Stomach (tissue), 9 donors: ENCODE measurements around the gene NRP2. TPM values are rescaled to one million over a fixed set of nuclear protein-coding genes. Genes with fewer than 3 reads are reported as not detected.
A peak's percentile ranks its signal among the peaks of the same experiment; 100 is the strongest.

ENCODE experiments used
- DNase-seq, 2 donors: peaks; one replicate each; pipeline versions ENCODE4 v3.0.0 to v3.0.0-alpha.2; 2013 to 2019
- H3K27ac ChIP-seq, 5 donors: fragments of 200-600 bp in 4 of 5; sonication (generic) in 4 of 5; one replicate each; pipeline ENCODE4 v1.5.1; 2013 to 2019; ENCODE audit warnings: mild to moderate bottlenecking in 1 of 5, moderate library complexity in 1 of 5
- H3K27me3 ChIP-seq, 3 donors: fragments of 200-600 bp; sonication (generic); one replicate each; pipeline ENCODE4 v1.5.1; 2017 to 2019; ENCODE audit warnings: mixed run types in 1 of 3
- H3K36me3 ChIP-seq, 4 donors: fragments of 200-600 bp; sonication (generic); 1 replicate in 3 of 4; 2 replicates in 1 of 4; pipeline ENCODE4 v1.5.1; 2016 to 2019
- H3K4me1 ChIP-seq, 4 donors: fragments of 200-600 bp; sonication (generic); one replicate each; pipeline ENCODE4 v1.5.1; 2016 to 2019
- H3K4me3 ChIP-seq, 4 donors: fragments of 200-600 bp; sonication (generic) in 3 of 4; one replicate each; pipeline ENCODE4 v1.5.1; 2016 to 2019; ENCODE audit warnings: mild to moderate bottlenecking in 1 of 4
- H3K9me3 ChIP-seq, 4 donors: fragments of 200-600 bp; sonication (generic); one replicate each; pipeline ENCODE4 v1.5.1; 2016 to 2019
- EP300 ChIP-seq: sonication (generic); formaldehyde crosslinking; IDR thresholded peaks from one replicate; pipeline ENCODE4 v1.6.1; 2017; ENCODE audit warnings: antibody characterized with exemption
- POLR2A ChIP-seq, 4 donors: fragments of 450-650 bp; IDR thresholded peaks; one replicate each; pipeline ENCODE4 v1.6.1; 2016; ENCODE audit warnings: antibody characterized with exemption in 4 of 4, control low read depth in 2 of 4, mild to moderate bottlenecking in 1 of 4, moderate library complexity in 1 of 4
- POLR2AphosphoS5 ChIP-seq, 3 donors: sonication (generic); formaldehyde crosslinking; IDR thresholded peaks; one replicate each; pipeline ENCODE4 v1.6.1; 2016; ENCODE audit warnings: antibody characterized with exemption in 3 of 3
- WGBS, 5 donors: extraction: QIAGEN DNeasy Blood & Tissue Kit in 3 of 5; methylation state at CpG; one replicate each; pipeline versions ENCODE4 v1.1.5 to v1.1.7; 2013 to 2018; 5-methylcytosine and 5-hydroxymethylcytosine counted together
- intact Hi-C: fragments of 100-400 bp; cut with DNase I; formaldehyde crosslinking; loops from one replicate; pipeline ENCODE4 v1.15.1; 2023; ENCODE audit warnings: low total_unique reads
- polyA plus RNA-seq, 3 donors: library from polyadenylated mRNA; stranded (reverse); fragments of 200-250 nt; gene quantifications; one replicate each; pipeline ENCODE4 v1.2.3, GENCODE V29; 2013
- total RNA-seq, 5 donors: library from RNA; depleted of rRNA; stranded (reverse); fragments of >200 nt; gene quantifications; one replicate each; pipeline versions ENCODE4 v1.1.0 to v1.2.3, GENCODE V29; 2014 to 2016
- TF ChIP-seq, protein P1 (sequence below), 7 experiments: fragments of 450-650 bp in 4 of 7; fragments of 200-600 bp in 3 of 7; sonication (generic) in 3 of 7; IDR thresholded peaks; one replicate each; pipeline ENCODE4 v1.5.1; 2016 to 2019; ENCODE audit warnings: antibody characterized with exemption in 7 of 7, control low read depth in 2 of 7, mild to moderate bottlenecking in 1 of 7
- donor health status: healthy with polysubstance abuse.
- donor health status: Bipolar disorder and iron deficiency.
- donor health status: healthy.

NRP2 gene
- total and polyA plus RNA-seq, 8 donors: 0.92 to 166 (median 31.6) TPM

DNA sequence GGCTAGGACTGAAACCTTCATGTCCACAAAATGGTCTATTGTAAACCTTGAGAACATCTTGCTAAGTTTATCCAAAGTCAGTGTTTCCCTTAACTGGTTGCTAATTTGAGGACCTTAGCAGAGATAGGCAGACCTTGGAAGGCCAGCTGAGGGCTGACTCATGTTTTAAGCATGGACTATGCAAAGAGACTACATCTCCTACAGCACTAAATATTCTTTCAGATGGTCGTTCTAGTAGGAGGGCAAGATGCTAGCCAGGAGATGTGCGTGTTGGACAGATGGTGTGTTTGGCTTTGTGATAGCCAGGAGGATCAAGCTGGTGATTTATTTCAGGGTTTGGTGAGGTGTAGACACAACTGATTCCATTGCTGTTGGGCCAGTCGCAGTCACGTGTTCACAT lies 75.8 kb downstream of the NRP2 start:
- Histone ChIP-seq H3K27ac (peak overlapping the region in 4 of 5 donors; percentile 28 to 80 (median 56)), H3K4me1 (peaks cover 5 to 84% (median 38%) of the 10 kb centered on the region in 4 donors), H3K27me3 (no peaks in the 10 kb centered on the region), H3K9me3 (no peaks in the 10 kb centered on the region), H3K4me3 (no peak overlapping the region), H3K36me3 (peaks cover 0 to 14% (median 8%) of the 10 kb centered on the region in 4 donors)
- no peak for DNase-seq
- peak in 1 of 3 donors; percentile 76 for TF ChIP-seq POLR2AphosphoS5 (IDR thresholded peaks at IDR 0.05)
- TF ChIP-seq POLR2A (IDR thresholded peaks at IDR 0.05): no peak
- intact Hi-C loops: no loop called here
- WGBS, 5 donors: 53 to 78% (median 72%) methylated on average over 4 of the region's 4 CpGs

DNA sequence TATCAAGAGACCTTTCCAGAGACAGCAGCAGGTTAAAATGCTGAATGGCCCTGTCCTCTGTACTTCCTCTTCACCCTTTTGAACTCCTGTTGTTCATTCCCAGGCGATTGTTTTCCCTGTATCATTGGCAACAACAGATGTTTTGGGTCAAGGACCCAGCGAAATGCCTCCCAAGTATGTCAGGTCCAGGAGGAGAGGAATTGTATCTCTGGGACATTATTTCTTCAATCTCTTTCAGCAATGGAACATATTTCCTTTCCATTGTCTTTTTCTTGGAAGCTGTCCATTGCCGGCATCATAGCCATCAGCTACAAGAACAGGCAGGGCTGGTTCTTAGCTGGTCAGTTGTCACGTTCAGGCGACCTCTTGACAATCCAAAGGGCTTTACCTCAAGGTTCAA lies 76.2 kb downstream of the NRP2 start:
- Histone ChIP-seq H3K27ac (peak overlapping the region in 4 of 5 donors; percentile 28 to 80 (median 56)), H3K36me3 (peaks cover 0 to 9% (median 4%) of the 10 kb centered on the region in 4 donors), H3K27me3 (no peaks in the 10 kb centered on the region), H3K4me3 (no peak overlapping the region), H3K4me1 (peaks cover 5 to 84% (median 39%) of the 10 kb centered on the region in 4 donors), H3K9me3 (no peaks in the 10 kb centered on the region)
- WGBS, 5 donors: 58 to 79% (median 75%) methylated on average over 5 of the region's 5 CpGs
- no peak for DNase-seq
- intact Hi-C loops: no loop called here
- no peak for TF ChIP-seq POLR2A (IDR thresholded peaks at IDR 0.05)
- TF ChIP-seq EP300: no peak
- TF ChIP-seq, protein P1, sequence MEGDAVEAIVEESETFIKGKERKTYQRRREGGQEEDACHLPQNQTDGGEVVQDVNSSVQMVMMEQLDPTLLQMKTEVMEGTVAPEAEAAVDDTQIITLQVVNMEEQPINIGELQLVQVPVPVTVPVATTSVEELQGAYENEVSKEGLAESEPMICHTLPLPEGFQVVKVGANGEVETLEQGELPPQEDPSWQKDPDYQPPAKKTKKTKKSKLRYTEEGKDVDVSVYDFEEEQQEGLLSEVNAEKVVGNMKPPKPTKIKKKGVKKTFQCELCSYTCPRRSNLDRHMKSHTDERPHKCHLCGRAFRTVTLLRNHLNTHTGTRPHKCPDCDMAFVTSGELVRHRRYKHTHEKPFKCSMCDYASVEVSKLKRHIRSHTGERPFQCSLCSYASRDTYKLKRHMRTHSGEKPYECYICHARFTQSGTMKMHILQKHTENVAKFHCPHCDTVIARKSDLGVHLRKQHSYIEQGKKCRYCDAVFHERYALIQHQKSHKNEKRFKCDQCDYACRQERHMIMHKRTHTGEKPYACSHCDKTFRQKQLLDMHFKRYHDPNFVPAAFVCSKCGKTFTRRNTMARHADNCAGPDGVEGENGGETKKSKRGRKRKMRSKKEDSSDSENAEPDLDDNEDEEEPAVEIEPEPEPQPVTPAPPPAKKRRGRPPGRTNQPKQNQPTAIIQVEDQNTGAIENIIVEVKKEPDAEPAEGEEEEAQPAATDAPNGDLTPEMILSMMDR (IDR thresholded peaks at IDR 0.05): no peak
- no peak for TF ChIP-seq POLR2AphosphoS5 (IDR thresholded peaks at IDR 0.05)

GRCh38 chr2:205759257-205759656 lies 77.0 kb downstream of the NRP2 start:
- peaks cover 0 to 9% (median 2%) of the 10 kb centered on the region in 4 donors for H3K36me3 ChIP-seq
- intact Hi-C loops: no loop called here

GRCh38 chr2:205759732-205760131 lies 77.4 kb downstream of the NRP2 start:
- Histone ChIP-seq H3K4me1 (peaks cover 5 to 84% (median 41%) of the 10 kb centered on the region in 4 donors), H3K4me3 (no peak overlapping the region), H3K9me3 (no peaks in the 10 kb centered on the region), H3K27me3 (no peaks in the 10 kb centered on the region), H3K27ac (peak overlapping the region in 2 of 5 donors; percentile 73 to 80), H3K36me3 (peaks cover 0 to 14% (median 2%) of the 10 kb centered on the region in 4 donors)
- intact Hi-C loops: loop anchor here (10.0 kb wide), 1 partner anchor 125 kb away; no protein-coding TSS in a partner anchor
- WGBS, 5 donors: 89 to 100% (median 96%) methylated on average over 1 of the region's 1 CpG
- DNase-seq: no peak
- TF ChIP-seq EP300 (no peak), POLR2A (IDR thresholded peaks at IDR 0.05) (no peak), POLR2AphosphoS5 (IDR thresholded peaks at IDR 0.05) (no peak)
- TF ChIP-seq, protein P1 (IDR thresholded peaks at IDR 0.05): no peak

More at GRCh38 chr2:205759257-205759656, 77.0 kb downstream of the NRP2 start:
- TF ChIP-seq EP300: no peak
- no peak for TF ChIP-seq POLR2AphosphoS5 (IDR thresholded peaks at IDR 0.05)
- TF ChIP-seq, protein P1 (IDR thresholded peaks at IDR 0.05): no peak
- TF ChIP-seq POLR2A (IDR thresholded peaks at IDR 0.05): no peak
- Histone ChIP-seq H3K4me1 (peaks cover 5 to 84% (median 42%) of the 10 kb centered on the region in 4 donors), H3K4me3 (no peak overlapping the region), H3K27ac (peak overlapping the region in 2 of 5 donors; percentile 73 to 80), H3K27me3 (no peaks in the 10 kb centered on the region), H3K9me3 (no peaks in the 10 kb centered on the region)
- no peak for DNase-seq
- WGBS, 5 donors: 72 to 84% (median 79%) methylated on average over 4 of the region's 4 CpGs

- intact Hi-C loops: loop anchor here (10.0 kb wide), 1 partner anchor 125 kb away; no protein-coding TSS in a partner anchor
- no peaks in the 10 kb centered on the region for H3K9me3 ChIP-seq
- peaks cover 5 to 81% (median 37%) of the 10 kb centered on the region in 4 donors for H3K4me1 ChIP-seq
- H3K4me3 ChIP-seq: no peak overlapping the region
- DNase-seq: no peak
- no peaks in the 10 kb centered on the region for H3K27me3 ChIP-seq
- peaks cover 0 to 17% (median 2%) of the 10 kb centered on the region in 4 donors for H3K36me3 ChIP-seq
- TF ChIP-seq, protein P1 (IDR thresholded peaks at IDR 0.05): no peak
- TF ChIP-seq POLR2AphosphoS5 (IDR thresholded peaks at IDR 0.05) (no peak), POLR2A (IDR thresholded peaks at IDR 0.05) (no peak), EP300 (no peak)
- peak overlapping the region in 3 of 5 donors; percentile 13 to 80 (median 73) for H3K27ac ChIP-seq
- 83 to 94% (median 91%) methylated on average over 6 of the region's 6 CpGs for WGBS, 5 donors
Observed at GRCh38 chr2:205760157-205760556, 77.9 kb downstream of the NRP2 start.
